NCI-H345 treated with DMSO at 0.1 percent for 48 hours (cell line): ENCODE results near the gene ABCF2.

Experiments
- DNase-seq: peaks from one replicate; lab custom pipeline; 2025; ENCODE audit not compliant: unreplicated experiment; lab: John Stamatoyannopoulos, UW

ABCF2 gene

GRCh38 chr7:151175047-151175792 lies 51.8 kb downstream of the ABCF2 start:
- no peak for DNase-seq

GRCh38 chr7:151174246-151175046 lies 52.6 kb downstream of the ABCF2 start:
- DNase-seq, result no peak

GRCh38 chr7:151173386-151174245 lies 53.4 kb downstream of the ABCF2 start:
- no peak for DNase-seq

- peak; percentile 28 for DNase-seq
These were observed 54.5 kb downstream of the ABCF2 start for GRCh38 chr7:151172273-151173141.

GRCh38 chr7:151168787-151169162 lies 58.2 kb downstream of the ABCF2 start:
- DNase-seq, result no peak

GRCh38 chr7:151168003-151168786 lies 58.8 kb downstream of the ABCF2 start:
- DNase-seq, result no peak

- DNase-seq, result no peak
These were observed 59.6 kb downstream of the ABCF2 start, which contains the start of gene GBX1 for GRCh38 chr7:151167197-151167961. Gene GBX1, minus strand, starts transcription at chr7:151167694. Its CDS starts 146 bp downstream, at chr7:151167548.

GRCh38 chr7:151166629-151167196 lies 60.3 kb downstream of the ABCF2 start:
- DNase-seq, result no peak
